SK-N-DZ (cell line): ENCODE data around the gene KIF5B.
"Not testable (repeated sequence)": the region's sequence is repeated elsewhere in the genome, so short reads cannot be mapped to it uniquely, and the experiment has no call there.

Source experiments
- DNase-seq: peaks from one replicate; pipeline ENCODE4 v3.0.0-alpha.2; 2015; ENCODE audit warnings: low spot score

Gene KIF5B

DNA sequence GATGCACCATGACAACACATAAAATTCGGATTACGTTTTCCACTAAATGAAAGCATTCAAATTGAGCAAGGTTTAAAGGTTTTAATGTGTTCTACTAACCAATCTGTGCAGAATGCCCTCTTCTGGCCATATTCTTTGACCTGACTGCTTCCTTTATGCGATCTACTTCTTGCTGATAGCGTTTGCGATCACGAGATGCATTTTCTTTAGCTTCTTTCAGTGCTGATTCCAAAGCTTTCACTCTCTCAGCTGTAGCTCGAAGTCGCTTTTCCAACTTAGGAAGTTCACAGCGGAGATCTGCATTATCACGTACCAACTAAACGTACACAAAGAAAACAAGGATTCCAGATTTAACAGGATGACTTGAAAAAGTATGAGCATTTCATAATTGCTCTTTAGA is 39.2 kb downstream of the KIF5B start:
- DNase-seq = no peak

DNA sequence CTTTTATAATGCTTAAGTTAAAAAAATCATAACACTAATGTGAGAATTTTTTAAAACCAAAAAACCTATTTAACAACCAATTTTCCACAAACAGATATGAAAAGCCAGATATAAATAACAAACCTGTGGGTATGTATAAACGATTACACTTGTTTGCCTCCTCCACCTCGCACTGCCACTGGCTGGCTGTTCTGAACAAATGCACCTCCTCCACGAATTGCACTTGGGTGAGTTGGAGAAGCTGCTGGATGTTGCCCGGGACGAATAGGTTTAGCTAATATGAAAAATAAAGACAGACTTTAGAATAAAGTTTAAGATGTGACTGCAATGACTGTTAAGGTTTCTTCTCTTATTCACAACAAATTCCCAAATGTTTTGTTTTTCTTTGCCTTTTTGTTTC is 40.8 kb downstream of the KIF5B start:
- DNase-seq = no peak

DNA sequence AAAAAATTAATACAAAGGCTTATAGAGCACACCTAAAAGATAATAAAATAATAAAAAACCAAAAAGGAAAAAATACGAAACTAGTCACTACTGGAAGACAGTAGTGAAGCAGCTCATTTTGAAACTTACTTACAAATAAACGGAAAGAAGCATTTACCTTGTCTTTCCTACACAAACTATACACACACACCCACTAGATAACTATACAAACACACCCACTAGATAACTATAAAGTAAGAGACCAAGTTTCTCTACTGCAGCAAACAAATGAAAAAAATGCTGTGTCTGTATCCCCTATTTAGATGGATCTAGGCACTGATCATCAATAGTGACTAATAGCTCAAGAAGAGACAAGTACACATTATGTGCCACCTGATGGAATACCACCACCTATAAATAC is 49.2 kb downstream of the KIF5B start:
- no peak for DNase-seq

DNA sequence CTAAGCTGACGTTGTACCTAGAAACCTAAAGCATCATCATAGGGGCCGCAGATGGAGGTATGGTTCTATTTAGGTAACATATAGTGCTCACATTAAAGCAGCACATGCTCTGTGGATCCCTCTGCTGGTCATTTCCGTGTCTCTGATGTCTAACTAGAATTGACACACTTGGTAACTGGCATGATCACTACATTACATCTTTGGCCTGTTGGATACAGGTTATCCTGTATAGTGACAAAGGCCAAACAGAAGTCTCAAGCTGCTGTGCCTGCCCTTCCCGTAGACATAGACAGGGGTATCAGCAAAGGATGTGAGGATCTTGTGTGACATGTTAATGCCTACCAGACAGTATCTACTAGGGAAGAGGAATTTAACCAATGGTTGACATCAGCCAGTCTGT is 51.2 kb downstream of the KIF5B start:
- DNase-seq = peak; percentile 73

DNA sequence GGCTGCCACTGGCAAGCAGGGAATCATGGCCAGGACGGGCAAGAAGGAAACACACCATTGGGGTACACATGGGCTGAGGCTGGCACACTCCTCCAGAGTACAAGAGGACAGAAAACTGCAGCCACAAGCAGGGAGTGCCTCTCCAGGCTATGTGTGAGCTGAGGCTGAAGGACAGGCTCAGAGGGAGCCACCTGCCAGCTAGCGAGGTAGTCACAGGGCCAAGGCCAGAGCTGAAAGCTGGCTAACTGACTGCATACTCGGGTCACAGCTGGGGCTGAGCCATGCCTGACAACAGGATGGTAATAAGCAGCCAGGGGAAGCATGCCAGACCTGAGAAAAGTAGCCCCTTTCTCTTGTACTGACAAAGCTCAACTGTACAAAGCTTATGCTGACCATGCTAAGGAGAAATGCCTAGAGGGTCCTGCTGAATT is 52.0 kb downstream of the KIF5B start:
- peak; percentile 23 for DNase-seq

DNA sequence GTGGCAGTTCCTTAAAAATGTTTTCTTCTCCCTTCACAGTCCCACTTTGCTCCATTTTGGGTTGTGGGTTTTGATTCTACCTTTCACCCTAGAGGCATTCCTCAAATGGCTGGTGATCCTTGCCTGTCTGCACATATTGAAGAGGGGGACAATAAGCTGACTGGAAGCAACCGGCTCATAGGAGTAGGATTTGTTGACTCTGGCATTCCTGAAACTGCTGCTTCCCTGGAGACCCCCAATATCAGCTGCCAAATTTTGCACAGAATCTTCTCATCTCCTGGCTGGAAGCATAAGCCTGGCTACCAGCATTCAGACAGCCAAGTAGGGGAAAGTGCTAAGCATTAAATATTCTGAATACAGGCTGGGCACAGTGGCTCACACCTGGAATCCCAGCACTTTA is 53.7 kb downstream of the KIF5B start:
- DNase-seq = no peak

DNA sequence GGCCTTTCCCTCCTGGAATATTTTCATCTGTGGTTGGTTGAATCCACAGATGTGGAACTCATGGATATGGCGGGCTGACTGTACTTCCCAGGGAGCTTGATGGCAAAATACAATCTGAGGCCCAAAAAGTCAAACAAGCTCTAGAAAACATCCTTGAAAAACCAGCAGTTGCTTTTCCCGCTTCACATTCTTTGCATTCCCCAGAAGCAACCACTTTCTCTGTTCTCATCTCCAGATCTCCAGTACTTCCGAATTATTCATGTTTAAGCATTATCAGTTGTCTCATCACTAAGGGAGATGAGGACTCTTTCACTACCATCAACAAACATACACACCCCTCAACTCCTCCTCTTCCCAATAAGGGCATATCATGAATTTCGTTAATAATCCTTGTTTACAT is 55.3 kb downstream of the KIF5B start:
- no peak for DNase-seq

DNA sequence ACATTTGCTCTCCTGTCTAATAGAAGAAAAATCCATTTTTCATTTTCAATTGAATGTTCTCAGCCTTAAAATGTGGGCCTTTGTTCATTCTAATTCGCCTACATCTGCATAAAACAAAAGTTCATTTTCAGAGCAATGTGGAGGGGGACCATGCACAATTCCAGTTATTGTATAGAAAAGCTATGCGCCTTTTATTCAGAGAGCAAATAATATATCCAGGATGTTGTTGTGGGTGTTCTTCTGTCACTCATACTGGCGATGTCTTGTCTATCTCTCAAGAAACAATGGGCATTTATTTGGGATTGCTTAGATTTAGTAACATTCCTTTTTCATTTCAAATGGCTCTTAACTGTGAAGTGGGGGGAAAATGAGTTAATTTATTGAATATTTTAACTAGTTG is 56.4 kb downstream of the KIF5B start:
- DNase-seq = no peak

GRCh38 chr10:31999070-31999660 is 57.1 kb downstream of the KIF5B start:
- no peak for DNase-seq

DNA sequence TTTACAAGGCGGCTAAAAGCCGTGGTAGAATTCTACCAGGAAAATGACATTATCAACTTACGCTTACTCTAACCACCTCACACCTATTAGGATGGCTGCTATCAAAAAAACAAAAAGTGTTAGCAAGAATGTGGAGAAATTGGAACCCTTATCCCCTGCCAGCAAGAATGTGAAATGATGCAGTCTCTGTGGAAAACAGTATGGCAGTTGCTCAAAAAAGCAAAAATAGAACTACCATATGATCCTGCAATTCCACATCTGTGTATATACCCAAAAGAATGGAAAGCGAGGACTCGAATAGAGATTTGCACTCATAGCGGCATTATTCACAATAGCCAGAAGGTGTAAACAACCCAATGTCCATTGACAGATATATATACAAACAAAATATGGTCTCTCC is 61.3 kb downstream of the KIF5B start:
- DNase-seq = no peak

- DNase-seq = no peak
These were observed 65.3 kb downstream of the KIF5B start for GRCh38 chr10:31990937-31991336.

DNA sequence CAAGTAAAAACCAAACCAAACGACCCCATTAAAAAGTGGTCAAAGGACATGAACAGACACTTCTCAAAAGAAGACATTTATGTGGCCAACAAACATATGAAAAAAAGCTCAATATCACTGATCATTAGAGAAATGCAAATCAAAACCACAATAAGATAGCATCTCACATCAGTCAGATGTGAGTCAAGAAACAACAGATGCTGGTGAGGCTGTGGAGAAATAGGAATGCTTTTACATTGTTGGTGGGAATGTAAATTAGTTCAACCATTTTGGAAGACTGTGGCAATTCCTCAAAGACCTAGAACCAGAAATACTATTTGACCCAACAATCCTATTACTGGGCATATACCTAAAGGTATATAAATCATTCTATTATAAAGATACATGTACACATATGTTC is 68.4 kb downstream of the KIF5B start:
- DNase-seq = not testable (repeated sequence)

DNA sequence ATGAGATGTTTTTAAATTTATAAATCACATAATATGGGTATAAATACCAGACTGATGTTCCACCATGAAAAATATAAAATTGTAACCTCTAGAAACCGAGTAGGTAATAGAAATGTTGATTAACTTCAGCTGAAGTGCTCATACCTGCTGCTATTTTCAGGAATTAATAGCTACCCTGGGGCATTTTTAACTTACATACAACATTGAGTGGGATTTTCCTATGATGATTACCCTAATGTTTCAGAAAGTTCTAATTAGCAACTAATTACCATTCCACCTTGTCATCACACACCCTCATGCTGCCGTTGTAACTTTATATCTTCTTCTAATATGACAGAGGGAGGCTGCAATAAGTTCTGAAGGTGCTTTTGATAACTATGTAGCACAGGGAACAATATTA is 74.1 kb downstream of the KIF5B start:
- DNase-seq = no peak

- DNase-seq = no peak
These were observed 75.8 kb downstream of the KIF5B start for GRCh38 chr10:31980471-31980870.

- not testable (repeated sequence) for DNase-seq
These were observed 77.2 kb downstream of the KIF5B start for GRCh38 chr10:31979071-31979470.

- DNase-seq = no peak
These were observed 78.1 kb downstream of the KIF5B start for GRCh38 chr10:31978156-31978483.

DNA sequence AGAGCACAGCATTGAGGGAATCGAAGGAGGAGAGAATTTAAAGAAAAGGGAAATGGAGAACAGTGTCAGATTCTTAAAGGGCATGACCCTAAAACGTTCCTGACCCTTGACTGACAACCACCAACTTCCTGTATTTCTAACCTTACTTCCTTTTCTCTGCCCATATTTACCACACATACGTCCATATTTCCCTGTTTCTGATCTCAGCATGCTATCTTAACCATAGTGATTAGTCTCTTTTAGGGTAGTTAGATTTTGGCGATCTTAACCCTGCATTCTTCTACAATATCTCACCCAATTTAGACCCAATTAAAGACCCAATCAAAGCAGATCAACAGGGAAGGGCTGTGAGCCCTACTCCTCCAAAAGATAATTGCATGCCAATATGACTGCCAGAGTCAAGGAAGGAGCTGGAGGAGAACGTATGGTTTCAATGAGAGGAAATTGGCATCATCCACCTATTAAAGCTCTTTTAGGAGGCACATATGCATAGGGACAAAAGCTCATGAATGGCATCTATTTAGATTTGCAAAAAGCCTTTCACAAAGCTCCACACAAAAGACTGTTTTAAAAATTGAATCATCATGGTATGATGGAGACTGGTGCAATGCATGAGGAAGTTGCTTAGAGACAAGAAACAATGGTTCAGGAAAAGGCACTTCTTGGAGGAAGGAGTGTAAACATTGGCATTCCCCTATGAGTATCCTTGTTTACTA is 78.6 kb downstream of the KIF5B start:
- DNase-seq = no peak

DNA sequence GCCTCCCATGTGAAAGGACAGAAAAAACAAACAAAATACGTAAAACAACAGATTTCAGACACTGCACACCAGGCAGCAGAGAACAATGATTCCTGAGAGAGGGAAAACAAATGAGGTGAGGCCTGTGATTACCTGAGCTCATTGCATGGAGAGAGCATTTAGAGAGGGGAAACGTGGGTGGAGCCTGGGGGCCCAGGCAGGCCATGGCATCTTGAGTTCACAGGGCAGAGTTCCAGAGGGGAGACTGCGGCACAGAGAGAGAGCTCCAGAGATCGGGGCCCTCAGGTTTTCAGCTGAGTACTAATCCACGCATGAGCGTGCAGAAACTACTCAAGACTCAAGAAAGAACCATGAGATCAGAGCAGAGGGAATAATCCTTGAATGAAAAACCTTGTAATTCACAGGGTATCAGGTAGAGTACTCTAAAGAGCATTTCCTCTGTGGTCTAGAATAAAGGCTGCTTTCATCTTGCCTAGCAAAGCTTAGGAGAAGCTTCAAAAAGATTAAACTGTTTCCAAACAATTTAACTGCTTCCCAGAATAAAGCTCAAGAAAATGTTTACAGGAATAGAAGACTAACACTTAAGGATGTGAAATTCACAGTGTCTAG is 81.0 kb downstream of the KIF5B start:
- DNase-seq = no peak

DNA sequence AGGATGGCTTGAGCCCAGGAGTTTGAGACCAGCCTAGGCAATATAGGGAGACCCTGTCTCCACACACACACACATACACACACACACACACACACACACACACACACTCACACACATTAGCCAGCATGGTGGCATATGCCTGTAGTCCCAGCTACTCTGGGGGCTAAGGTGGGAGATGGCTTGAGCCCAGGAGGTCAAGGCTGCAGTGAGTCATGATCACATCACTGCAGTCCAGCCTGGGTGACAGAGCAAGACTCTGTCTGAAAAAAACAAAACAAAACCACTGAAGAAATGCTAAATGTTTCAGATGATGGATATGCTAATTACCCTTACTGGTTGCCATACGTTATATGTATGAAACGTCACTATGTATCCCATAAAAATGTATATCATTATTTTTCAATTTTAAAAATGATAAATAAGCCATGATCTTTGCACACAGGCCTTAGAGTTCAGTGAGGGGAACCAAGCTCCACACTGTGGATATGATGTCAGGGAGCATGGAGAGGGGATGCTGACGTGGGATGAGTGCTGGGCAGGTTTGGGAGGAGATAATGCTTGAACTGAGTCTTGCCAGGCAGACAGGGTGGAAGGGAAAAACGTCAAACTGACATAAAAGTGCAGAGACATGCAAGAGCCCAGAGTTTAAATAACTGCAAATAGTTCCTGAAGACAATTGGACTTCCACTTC is 81.6 kb downstream of the KIF5B start:
- no peak for DNase-seq

DNA sequence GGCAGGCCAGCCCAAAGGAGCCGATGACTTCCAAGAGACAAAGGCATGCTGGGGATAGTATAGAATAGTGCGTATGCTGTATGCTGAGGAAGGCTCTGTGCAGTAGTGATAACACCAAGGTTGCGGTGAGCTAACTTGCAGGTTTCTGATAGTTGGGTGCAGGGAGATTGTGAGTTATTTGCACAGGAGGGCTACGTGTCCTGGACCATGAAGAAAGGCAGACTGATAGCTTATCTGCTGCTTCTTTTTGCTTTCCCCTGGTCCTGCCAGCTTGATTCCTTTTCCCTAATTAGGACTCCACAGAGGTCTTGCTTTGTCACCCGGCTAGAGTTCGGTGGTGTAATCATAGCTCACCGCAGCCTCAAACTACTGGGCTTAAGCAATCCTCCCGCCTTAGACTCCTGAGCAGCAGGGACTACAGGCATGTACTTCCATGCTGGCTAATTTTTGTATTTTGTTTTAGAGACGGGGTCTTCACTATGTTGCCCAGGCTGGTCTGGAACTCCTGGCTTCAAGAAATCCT is 83.6 kb downstream of the KIF5B start:
- no peak for DNase-seq

DNA sequence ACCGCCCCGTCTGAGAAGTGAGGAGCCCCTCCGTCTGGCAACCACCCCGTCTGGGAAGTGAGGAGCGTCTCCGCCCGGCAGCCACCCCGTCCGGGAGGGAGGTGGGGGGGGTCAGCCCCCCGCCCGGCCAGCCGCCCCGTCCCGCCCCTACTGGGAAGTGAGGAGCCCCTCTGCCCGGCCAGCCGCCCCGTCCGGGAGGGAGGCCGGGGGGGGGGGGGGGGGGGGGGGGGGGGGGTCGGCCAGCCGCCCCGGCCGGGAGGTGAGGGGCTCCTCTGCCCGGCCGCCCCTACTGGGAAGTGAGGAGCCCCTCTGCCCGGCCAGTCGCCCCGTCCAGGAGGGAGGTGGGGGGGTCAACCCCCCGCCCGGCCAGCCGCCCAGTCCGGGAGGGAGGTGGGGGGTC is 86.4 kb downstream of the KIF5B start:
- DNase-seq = not testable (repeated sequence)

DNA sequence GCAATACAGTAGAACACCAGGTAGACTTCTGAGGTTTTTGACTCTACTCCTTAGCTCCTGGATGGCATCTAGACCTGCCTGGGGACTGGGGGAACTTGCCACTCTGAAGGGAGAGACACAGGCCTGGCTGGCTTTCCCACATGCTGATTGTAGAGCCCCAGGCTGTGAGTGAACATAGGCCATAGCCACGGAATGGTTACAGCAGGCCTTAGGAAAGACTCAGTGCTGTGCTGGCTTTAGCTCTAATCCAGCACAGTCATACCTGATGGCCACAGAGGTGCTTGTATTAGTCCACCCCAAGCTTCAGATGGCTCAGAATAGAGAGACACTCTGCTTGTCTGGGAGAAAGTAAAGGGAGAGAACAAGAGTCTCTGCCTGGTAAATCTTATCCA is 92.6 kb downstream of the KIF5B start:
- DNase-seq = no peak
